Urinary bladder (tissue), 4 donors: Measurements from ENCODE around the gene TREH. TPM values are rescaled to one million over a fixed set of nuclear protein-coding genes. Genes with fewer than 3 reads are reported as not detected.
"Not testable (repeated sequence)": the region's sequence is repeated elsewhere in the genome, so short reads cannot be mapped to it uniquely, and the experiment has no call there.

Experiments used
- DNase-seq: peaks from one replicate; pipeline ENCODE4 v3.0.0-alpha.2; 2015; ENCODE audit errors: extremely low spot score
- H3K27ac ChIP-seq: one replicate; pipeline ENCODE4 v1.5.1; 2013; ENCODE audit warnings: low read depth, mild to moderate bottlenecking, moderate library complexity
- H3K36me3 ChIP-seq: one replicate; pipeline ENCODE4 v1.6.1; 2013; ENCODE audit warnings: mild to moderate bottlenecking, moderate library complexity; ENCODE audit not compliant: insufficient read depth
- H3K4me1 ChIP-seq: one replicate; pipeline ENCODE4 v1.6.1; 2013; ENCODE audit warnings: mild to moderate bottlenecking, moderate library complexity; ENCODE audit not compliant: insufficient read depth
- H3K4me3 ChIP-seq: one replicate; pipeline ENCODE4 v1.5.1; 2013; ENCODE audit warnings: low read depth, low read length
- WGBS: extraction: QIAGEN DNeasy Blood & Tissue Kit; methylation state at CpG from one replicate; pipeline ENCODE4 v1.1.7; 2013; 5-methylcytosine and 5-hydroxymethylcytosine counted together
- polyA plus RNA-seq: library from polyadenylated mRNA; stranded (reverse); fragments of 200-250 nt; gene quantifications from one replicate; pipeline ENCODE4 v1.2.3, GENCODE V29; 2013
- total RNA-seq: library from RNA; depleted of rRNA; stranded (reverse); fragments of >200 nt; gene quantifications from one replicate; pipeline ENCODE4 v1.2.3, GENCODE V29; 2014
- donor health status: healthy with polysubstance abuse.
- donor health status: healthy.

The TREH gene, protein sequence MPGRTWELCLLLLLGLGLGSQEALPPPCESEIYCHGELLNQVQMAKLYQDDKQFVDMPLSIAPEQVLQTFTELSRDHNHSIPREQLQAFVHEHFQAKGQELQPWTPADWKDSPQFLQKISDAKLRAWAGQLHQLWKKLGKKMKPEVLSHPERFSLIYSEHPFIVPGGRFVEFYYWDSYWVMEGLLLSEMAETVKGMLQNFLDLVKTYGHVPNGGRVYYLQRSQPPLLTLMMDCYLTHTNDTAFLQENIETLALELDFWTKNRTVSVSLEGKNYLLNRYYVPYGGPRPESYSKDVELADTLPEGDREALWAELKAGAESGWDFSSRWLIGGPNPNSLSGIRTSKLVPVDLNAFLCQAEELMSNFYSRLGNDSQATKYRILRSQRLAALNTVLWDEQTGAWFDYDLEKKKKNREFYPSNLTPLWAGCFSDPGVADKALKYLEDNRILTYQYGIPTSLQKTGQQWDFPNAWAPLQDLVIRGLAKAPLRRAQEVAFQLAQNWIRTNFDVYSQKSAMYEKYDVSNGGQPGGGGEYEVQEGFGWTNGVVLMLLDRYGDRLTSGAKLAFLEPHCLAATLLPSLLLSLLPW
- total RNA-seq (not detected), polyA plus RNA-seq (1.0 TPM)

GRCh38 chr11:118679483-118679882 lies at the start of gene TREH:
Gene TREH (minus strand): TSS chr11:118679650. CDS start chr11:118679627, 23 bp downstream.
- Histone ChIP-seq H3K36me3 (no peaks in the 10 kb centered on the region), H3K27ac (no peak within 1 kb of the TSS), H3K4me1 (no peaks in the 10 kb centered on the region), H3K4me3 (no peak within 1 kb of the TSS)
- 77% methylated on average over 5 of the region's 5 CpGs for WGBS
- no peak for DNase-seq

DNA sequence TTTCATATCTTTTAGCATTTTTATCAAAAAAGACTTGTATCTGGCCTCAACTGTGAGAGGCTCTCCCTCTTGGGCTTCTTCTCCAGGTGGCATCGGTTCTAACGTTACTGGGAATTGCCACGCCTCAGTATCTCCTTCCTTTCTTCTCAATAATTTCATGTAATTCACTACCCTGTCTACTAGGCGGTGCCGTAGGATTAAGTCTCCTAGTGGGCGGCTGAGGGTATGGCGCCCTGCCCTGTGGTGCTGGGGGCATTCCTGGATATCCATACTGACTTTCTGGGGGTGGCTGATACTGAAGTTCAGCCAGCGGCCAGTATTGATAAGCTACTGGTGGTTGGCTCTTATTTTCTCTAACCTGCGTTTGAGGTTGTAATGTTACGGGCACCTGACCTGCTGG lies 48.7 kb upstream of the TREH start:
- H3K4me3 ChIP-seq, H3K27ac ChIP-seq, H3K4me1 ChIP-seq, DNase-seq, H3K36me3 ChIP-seq: not testable (repeated sequence)
- WGBS = 92% methylated on average over 10 of the region's 10 CpGs

DNA sequence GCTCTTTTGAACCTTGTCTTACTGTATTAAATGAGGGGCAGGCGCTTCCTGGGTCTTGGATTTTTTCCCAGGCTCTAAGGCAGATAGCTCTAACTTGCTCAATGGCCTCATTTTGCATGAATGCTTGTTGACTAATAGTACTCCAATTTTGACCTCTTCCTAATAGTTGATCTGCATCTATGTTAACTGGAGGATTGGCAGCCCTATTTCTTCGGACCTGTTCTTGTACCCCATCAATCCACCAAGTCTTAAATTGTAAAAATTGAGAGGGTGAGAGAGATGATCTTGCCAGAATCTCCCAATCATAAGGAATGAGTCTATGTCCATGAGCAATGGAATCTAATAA lies 48.2 kb upstream of the TREH start:
- not testable (repeated sequence) for DNase-seq
- 74% methylated on average over 2 of the region's 2 CpGs for WGBS

GRCh38 chr11:118727001-118727720 lies 47.7 kb upstream of the TREH start:
- not testable (repeated sequence) for DNase-seq, H3K4me1 ChIP-seq, H3K36me3 ChIP-seq, H3K27ac ChIP-seq, H3K4me3 ChIP-seq
- 68% methylated on average over 8 of the region's 8 CpGs for WGBS

More for the DNA sequence above, 48.2 kb upstream of the TREH start:
- H3K36me3 ChIP-seq, H3K4me1 ChIP-seq, H3K4me3 ChIP-seq, H3K27ac ChIP-seq: not testable (repeated sequence)

GRCh38 chr11:118721478-118722015 lies 42.1 kb upstream of the TREH start:
- H3K4me1 ChIP-seq, DNase-seq, H3K4me3 ChIP-seq, H3K36me3 ChIP-seq, H3K27ac ChIP-seq: not testable (repeated sequence)
- 64% methylated on average over 8 of the region's 10 CpGs for WGBS

DNA sequence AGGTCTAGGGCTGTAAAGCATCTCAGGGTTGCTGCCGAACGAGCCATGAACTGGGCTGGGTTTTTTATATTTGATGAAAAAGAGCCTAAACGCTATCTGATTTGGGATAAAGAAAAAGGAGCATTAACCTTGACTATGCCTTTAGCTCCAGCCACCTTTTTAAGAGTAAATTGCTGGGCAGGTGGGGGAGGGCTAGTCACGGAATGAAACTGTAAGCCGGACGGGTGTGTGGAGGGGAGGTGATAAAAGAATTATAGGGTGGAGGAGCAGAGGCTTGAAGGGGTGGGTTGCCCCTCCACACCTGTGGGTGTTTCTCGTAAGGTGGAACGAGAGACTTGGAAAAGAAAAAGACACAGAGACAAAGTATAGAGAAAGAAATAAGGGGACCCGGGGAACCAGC lies 41.3 kb upstream of the TREH start:
- not testable (repeated sequence) for H3K4me3 ChIP-seq, H3K27ac ChIP-seq, H3K4me1 ChIP-seq, H3K36me3 ChIP-seq, DNase-seq
- WGBS = 55% methylated on average over 8 of the region's 9 CpGs

- DNase-seq = not testable (repeated sequence)
Measured at GRCh38 chr11:118720078-118720477, 40.6 kb upstream of the TREH start.

DNA sequence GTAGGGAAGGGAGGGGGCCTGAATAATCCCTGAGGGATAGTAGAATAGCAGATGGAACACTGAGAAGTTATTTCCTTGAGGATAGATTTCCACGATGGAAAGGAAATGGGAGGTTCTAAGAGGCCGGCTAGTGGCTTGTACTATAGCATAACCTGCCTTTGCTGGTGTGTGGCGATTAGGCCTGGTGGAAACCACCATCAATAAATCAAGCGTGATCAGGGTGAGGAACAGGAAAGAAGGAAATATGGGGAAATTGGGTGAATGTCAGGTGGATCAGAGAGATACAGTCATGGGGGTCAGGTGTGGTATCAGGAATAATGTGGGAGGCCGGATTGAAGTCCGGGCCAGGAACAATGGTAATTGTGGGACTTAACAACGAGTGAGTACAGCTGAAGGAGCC lies 39.1 kb upstream of the TREH start:
- not testable (repeated sequence) for DNase-seq, H3K36me3 ChIP-seq, H3K4me1 ChIP-seq, H3K27ac ChIP-seq, H3K4me3 ChIP-seq
- 83% methylated on average over 7 of the region's 7 CpGs for WGBS

More at GRCh38 chr11:118720078-118720477, 40.6 kb upstream of the TREH start:
- H3K36me3 ChIP-seq, H3K4me3 ChIP-seq, H3K4me1 ChIP-seq, H3K27ac ChIP-seq: not testable (repeated sequence)
- 62% methylated on average over 13 of the region's 13 CpGs for WGBS

DNA sequence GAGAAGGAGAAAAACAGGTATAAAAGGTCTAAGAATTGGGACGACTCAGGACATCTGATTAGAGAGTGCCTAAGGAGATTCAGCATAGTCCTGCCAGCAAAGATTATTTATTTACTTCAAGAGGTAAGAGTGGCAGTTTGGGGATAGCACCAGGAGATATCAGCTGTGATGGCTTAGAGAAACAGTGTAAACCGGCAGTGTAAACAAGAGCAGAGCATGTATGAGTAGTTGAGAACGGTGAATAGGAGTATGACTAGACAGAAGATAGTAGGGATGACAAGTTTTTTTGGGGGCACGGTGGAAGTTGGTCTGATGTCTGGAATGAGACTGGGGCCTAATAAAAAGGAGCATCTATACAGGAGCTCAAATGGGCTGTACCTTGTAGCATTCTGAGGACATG lies 38.3 kb upstream of the TREH start:
- H3K4me3 ChIP-seq, H3K27ac ChIP-seq, H3K4me1 ChIP-seq, DNase-seq, H3K36me3 ChIP-seq: not testable (repeated sequence)
- 75% methylated on average over 4 of the region's 4 CpGs for WGBS

DNA sequence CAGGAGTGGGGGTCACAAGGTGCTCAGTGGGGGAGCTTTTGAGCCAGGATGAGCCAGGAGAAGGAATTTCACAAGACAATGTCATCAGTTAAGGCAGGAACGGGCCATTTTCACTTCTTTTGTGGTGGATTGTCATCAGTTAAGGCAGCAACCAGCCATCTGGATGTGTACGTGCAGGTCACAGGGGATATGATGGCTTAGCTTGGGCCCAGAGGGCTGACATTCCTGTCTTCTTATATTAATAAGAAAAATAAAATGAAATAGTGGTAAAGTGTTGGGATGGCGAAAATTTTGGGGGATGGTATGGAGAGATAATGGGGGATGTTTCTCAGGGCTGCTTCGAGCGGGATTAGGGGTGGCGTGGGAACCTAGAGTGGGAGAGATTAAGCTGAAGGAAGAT lies 37.8 kb upstream of the TREH start:
- H3K27ac ChIP-seq, H3K4me3 ChIP-seq, H3K36me3 ChIP-seq, DNase-seq, H3K4me1 ChIP-seq: not testable (repeated sequence)
- 92% methylated on average over 6 of the region's 6 CpGs for WGBS

- DNase-seq = no peak
- no peaks in the 10 kb centered on the region for H3K36me3 ChIP-seq
- no peak overlapping the region for H3K4me3 ChIP-seq
- 50% methylated on average over 4 of the region's 4 CpGs for WGBS
- no peak overlapping the region for H3K27ac ChIP-seq
- no peaks in the 10 kb centered on the region for H3K4me1 ChIP-seq
Measured at GRCh38 chr11:118715837-118716260, 36.4 kb upstream of the TREH start.

- DNase-seq = no peak
- Histone ChIP-seq H3K27ac (no peak overlapping the region), H3K36me3 (no peaks in the 10 kb centered on the region), H3K4me3 (no peak overlapping the region), H3K4me1 (no peaks in the 10 kb centered on the region)
- 77% methylated on average over 5 of the region's 5 CpGs for WGBS
Measured at GRCh38 chr11:118715245-118715831, 35.9 kb upstream of the TREH start.

- Histone ChIP-seq H3K27ac (no peak overlapping the region), H3K36me3 (no peaks in the 10 kb centered on the region), H3K4me3 (no peak overlapping the region), H3K4me1 (no peaks in the 10 kb centered on the region)
- no peak for DNase-seq
Measured at GRCh38 chr11:118714816-118715215, 35.4 kb upstream of the TREH start.
